Measurements from ENCODE around the gene LCTL.

The LCTL gene

GRCh38 chr15:66565741-66566144, at the start of gene LCTL:
TSS of gene LCTL (minus strand) at chr15:66565998. CDS start at chr15:66565365, 633 bp downstream.
- peak; percentile 50 for DNase-seq

- DNase-seq, result no peak
Measured at GRCh38 chr15:66614951-66615760, 49.4 kb upstream of the LCTL start.

- DNase-seq, result no peak
Measured at GRCh38 chr15:66614456-66614855, 48.7 kb upstream of the LCTL start.

GRCh38 chr15:66613743-66614142, 47.9 kb upstream of the LCTL start:
- no peak for DNase-seq

- DNase-seq, result no peak
Measured at GRCh38 chr15:66611257-66612053, 45.7 kb upstream of the LCTL start.

- no peak for DNase-seq
Measured at GRCh38 chr15:66609876-66610275, 44.1 kb upstream of the LCTL start.

- DNase-seq, result no peak
Measured at GRCh38 chr15:66608881-66609280, 43.1 kb upstream of the LCTL start.

- DNase-seq, result no peak
Measured at GRCh38 chr15:66608159-66608558, 42.4 kb upstream of the LCTL start.

GRCh38 chr15:66603301-66604179, 37.7 kb upstream of the LCTL start:
- peak; percentile 87 for DNase-seq

- no peak for DNase-seq
Measured at GRCh38 chr15:66601521-66601920, 35.7 kb upstream of the LCTL start.

GRCh38 chr15:66600240-66600627, 34.4 kb upstream of the LCTL start:
- DNase-seq, result no peak

GRCh38 chr15:66599536-66600239, 33.9 kb upstream of the LCTL start:
- DNase-seq, result no peak

- DNase-seq, result no peak
Measured at GRCh38 chr15:66598095-66598815, 32.5 kb upstream of the LCTL start.

- DNase-seq, result peak; percentile 46
Measured at GRCh38 chr15:66595931-66596545, 30.2 kb upstream of the LCTL start.

- no peak for DNase-seq
Measured at GRCh38 chr15:66595332-66595731, 29.5 kb upstream of the LCTL start.

- DNase-seq, result no peak
Measured at GRCh38 chr15:66594836-66595235, 29.0 kb upstream of the LCTL start.

- DNase-seq, result no peak
Measured at GRCh38 chr15:66594344-66594743, 28.5 kb upstream of the LCTL start.

GRCh38 chr15:66593219-66593780, 27.5 kb upstream of the LCTL start:
- no peak for DNase-seq

GRCh38 chr15:66592505-66593218, 26.9 kb upstream of the LCTL start:
- no peak for DNase-seq

GRCh38 chr15:66591322-66591862, 25.6 kb upstream of the LCTL start:
- no peak for DNase-seq
